Activated T-helper 1 cell treated with anti-CD3 and anti-CD28 coated beads, Interleukin-2, amount 50 U/mL, for 16 hours (primary cell): Measurements from ENCODE around the gene PGLYRP1.

Experiments
- DNase-seq, 2 donors: peaks; one replicate each; pipeline ENCODE4 v3.0.0-alpha.2; 2020; ENCODE audit warnings: low read depth in 1 of 2, low spot score in 1 of 2

PGLYRP1 gene

DNA sequence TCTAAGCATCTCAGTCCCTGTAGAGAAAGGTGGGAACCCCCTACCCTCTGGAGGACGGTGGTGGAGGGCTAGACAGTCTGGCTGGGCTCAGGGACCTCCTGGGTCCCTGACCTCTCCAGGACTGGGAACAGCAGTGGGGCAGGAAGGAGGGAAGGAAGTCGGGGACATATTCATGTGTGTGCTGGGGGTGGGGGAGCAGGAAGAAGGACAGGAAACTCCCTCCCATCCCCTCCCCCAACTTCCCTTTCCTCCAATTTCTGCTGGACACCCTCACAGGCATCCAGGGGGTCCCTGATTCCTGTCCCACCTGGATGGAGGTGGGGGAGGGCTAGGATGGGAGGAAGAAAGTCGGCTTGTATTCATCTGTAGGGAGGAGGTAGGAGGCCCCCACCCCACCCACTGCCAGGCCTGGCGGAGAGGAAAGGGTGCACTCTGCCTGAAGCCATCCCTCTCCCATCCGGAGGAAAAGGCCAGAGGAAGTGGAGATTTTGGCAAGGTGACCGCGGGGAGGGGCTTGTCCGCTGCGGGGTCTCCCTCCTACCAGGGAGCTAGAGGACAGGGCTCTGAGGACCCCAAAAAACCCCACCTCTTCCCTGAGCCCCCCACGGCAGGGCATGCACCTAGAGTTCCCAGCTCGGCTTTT is 51.5 kb downstream of the PGLYRP1 start:
- DNase-seq = no peak

DNA sequence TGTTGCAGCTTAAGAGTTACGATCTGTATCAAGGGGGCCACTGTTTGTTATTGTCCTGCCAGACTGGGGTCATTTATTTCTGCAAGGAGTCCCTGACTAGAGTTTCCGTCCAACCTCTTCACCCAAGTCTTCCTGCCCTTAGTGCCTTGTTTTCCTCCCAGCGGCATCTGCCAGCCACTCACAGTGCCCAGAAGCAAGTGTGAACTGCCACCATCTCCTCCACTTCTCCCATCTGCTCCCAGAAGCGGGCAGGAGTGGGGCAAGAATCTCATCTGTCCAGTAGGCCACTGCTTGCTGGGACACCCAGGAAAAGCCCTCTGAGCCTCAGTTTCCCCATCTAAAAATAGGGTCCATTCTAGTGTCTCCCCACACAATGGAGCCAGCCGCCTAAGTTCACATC is 53.2 kb downstream of the PGLYRP1 start:
- no peak for DNase-seq
